A673 (cell line): Measurements from ENCODE around the gene ENDOD1.

ENCODE experiments used
- EZH2 ChIP-seq: fragments of 200-600 bp; sonication (generic); IDR thresholded peaks from 2 replicates; pipeline ENCODE4 v1.6.1; 2017; ENCODE audit warnings: borderline replicate concordance, low read depth, mild to moderate bottlenecking, mixed read lengths, antibody characterized with exemption, low read length; ENCODE audit not compliant: poor library complexity, severe bottlenecking
- TF ChIP-seq, protein P1 (sequence below): fragments of 300-800, 200-600 bp; sonication (generic); conservative IDR thresholded peaks from 2 replicates; pipeline ENCODE4 v1.5.1; 2017; ENCODE audit warnings: low read depth, mild to moderate bottlenecking, antibody characterized with exemption, low read length, moderate library complexity, mixed read lengths

DNA sequence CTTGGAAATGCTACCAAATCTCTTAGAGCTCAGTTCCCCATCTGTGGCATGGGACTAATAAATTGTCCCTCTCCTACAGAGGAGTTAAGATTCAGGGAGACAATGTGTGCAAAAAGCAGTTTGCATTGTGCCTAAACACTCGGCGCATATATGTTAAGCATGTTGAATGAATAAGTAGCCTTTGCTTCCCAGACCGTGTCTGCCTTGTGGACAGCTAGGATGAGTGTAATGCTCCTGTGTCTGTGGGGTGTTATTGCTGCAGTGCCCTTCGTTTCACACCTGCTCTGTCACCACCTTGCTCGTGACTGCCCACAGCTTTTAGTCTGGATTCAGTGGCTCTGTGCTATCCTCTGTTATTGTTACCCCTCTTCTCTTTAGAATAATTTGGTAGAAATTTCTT lies 14.1 kb downstream of the ENDOD1 start:
- TF ChIP-seq, protein P1, sequence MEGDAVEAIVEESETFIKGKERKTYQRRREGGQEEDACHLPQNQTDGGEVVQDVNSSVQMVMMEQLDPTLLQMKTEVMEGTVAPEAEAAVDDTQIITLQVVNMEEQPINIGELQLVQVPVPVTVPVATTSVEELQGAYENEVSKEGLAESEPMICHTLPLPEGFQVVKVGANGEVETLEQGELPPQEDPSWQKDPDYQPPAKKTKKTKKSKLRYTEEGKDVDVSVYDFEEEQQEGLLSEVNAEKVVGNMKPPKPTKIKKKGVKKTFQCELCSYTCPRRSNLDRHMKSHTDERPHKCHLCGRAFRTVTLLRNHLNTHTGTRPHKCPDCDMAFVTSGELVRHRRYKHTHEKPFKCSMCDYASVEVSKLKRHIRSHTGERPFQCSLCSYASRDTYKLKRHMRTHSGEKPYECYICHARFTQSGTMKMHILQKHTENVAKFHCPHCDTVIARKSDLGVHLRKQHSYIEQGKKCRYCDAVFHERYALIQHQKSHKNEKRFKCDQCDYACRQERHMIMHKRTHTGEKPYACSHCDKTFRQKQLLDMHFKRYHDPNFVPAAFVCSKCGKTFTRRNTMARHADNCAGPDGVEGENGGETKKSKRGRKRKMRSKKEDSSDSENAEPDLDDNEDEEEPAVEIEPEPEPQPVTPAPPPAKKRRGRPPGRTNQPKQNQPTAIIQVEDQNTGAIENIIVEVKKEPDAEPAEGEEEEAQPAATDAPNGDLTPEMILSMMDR = no peak
- no peak for TF ChIP-seq EZH2
